ENCODE data around the gene TDRD12. TPM values are rescaled to one million over a fixed set of nuclear protein-coding genes. Genes with fewer than 3 reads are reported as not detected.
"Not testable (repeated sequence)": the region's sequence is repeated elsewhere in the genome, so short reads cannot be mapped to it uniquely, and the experiment has no call there.

TDRD12 gene
- total RNA-seq, 4 donors from 2014 or later: 0.16 to 1.3 (median 0.73) TPM

DNA sequence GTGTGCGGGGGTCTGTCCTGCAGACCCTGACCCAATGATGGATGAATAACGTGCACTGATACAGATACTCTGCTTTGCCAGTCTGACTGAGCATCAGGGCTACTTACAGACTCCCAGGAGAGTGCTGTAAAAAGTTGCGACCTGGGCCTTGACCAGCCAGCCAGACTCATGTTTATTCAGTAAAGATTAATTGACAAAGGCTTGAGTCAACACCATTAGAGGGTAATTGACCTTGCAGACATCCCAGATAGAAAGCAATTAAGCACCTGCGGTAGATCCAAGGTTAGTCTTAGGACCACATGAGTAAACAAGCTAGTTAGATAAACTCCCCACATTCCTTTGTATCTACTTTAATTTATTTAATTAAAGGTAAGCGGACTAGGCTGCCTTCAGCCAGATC lies 17.6 kb upstream of the TDRD12 start:
- intact Hi-C loops (cut with DNase I; ENCODE audit: low total_unique reads): no loop called here
- no peak overlapping the region for H3K4me3 ChIP-seq (ENCODE audit: low read depth, poor library complexity, severe bottlenecking)
- TF ChIP-seq POLR2A (IDR thresholded peaks at IDR 0.05) (no peak), CTCF (IDR thresholded peaks at IDR 0.05) (no peak)
- no peak for DNase-seq (ENCODE audit: low spot score in 2 of 2)
- WGBS, 2 donors: 79 to 89% methylated on average over 5 of the region's 5 CpGs

DNA sequence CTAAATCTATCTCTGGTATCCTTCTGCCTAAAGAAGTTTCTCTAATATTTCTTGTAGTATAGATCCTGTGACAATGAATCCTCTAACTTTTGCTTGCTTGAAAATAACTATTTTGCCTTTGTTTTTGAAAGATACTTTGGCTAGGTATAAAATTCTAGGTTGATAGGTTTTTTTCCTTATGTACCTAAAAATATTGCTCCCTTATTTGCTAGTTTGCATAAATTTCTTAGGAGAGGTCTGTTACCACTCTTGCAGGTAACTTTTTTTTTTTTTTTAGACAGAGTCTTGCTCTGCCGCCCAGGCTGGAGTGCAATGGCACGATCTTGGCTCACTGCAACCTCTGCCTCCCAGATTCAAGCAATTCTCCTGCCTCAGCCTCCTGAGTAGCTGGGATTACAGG lies 15.6 kb upstream of the TDRD12 start:
- intact Hi-C loops (cut with DNase I; ENCODE audit: low total_unique reads): not testable (repeated sequence)
- 97 to 100% methylated on average over 2 of the region's 2 CpGs for WGBS, 2 donors

DNA sequence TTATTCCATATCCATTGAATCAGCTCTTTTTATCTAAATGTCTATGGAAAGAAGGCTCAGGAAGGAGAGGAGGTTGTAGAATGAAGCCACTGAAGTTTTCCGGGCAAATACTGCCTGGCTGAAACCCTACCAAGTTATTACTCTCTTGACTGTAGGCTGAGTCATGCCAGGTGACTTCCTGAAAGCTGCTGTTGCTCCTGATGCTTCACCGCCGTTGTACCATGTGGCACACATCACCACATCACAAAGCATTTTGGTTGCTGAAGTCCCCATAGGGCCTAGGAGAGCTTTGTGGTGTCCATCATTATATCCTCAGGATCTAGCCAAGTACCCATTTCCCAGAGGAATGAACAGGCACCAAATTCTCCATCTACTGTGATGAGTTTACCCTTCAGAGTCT lies 11.1 kb upstream of the TDRD12 start:
- intact Hi-C loops (cut with DNase I; ENCODE audit: low total_unique reads): no loop called here
- peak in 1 of 2 donors; percentile 40 for DNase-seq (ENCODE audit: low spot score in 2 of 2)
- 75 to 76% methylated on average over 3 of the region's 3 CpGs for WGBS, 2 donors
- TF ChIP-seq CTCF (IDR thresholded peaks at IDR 0.05) (no peak), POLR2A (IDR thresholded peaks at IDR 0.05) (no peak)
- no peak overlapping the region for H3K4me3 ChIP-seq (ENCODE audit: low read depth, poor library complexity, severe bottlenecking)

More for the DNA sequence above, 15.6 kb upstream of the TDRD12 start:
- not testable (repeated sequence) for DNase-seq (ENCODE audit: low spot score in 2 of 2); H3K4me3 ChIP-seq (ENCODE audit: low read depth, poor library complexity, severe bottlenecking)

DNA sequence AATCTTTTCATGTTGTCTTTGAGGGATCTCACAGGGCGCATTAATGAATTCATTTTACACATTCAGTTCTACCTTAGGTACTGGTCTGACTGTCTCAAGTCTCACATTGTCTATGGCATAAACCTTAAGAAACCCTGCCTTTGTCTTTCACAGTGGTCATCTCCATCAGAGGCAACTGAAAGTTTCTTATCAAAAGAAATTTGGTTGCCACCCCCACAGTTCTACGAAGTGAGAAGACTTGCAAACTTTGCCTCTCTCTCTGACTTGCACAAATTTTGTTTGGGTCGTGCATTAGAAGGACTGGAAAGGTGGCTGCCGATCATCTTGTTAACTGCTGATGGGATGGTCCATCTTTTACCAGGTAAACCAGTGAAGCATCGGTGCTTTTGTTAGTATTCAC lies 10.5 kb upstream of the TDRD12 start:
- DNase-seq (ENCODE audit: low spot score in 2 of 2): peak in 1 of 2 donors; percentile 48
- intact Hi-C loops (cut with DNase I; ENCODE audit: low total_unique reads): no loop called here
- H3K4me3 ChIP-seq (ENCODE audit: low read depth, poor library complexity, severe bottlenecking): no peak overlapping the region
- WGBS, 2 donors: 93 to 95% methylated on average over 5 of the region's 5 CpGs
- TF ChIP-seq CTCF (IDR thresholded peaks at IDR 0.05): no peak
- TF ChIP-seq POLR2A (IDR thresholded peaks at IDR 0.05): no peak

DNA sequence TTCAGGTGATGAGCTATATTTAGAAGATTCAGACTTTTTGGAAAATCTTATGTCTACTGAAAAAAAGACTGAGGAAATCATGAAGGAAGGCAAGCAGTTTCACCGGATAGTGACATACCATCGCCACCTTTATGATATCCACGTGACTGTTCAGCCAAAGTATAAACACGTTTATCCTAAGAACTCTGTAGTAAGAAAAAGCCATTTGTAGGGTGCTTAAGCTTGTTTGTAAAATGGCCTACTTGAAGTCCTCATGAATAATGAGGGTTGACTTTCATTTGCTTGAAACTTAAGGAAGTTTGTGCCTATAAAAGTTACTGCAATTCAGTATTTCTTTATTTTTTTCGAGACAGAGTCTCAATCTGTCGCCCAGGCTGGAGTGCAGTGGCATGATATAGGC lies 7.8 kb upstream of the TDRD12 start:
- DNase-seq (ENCODE audit: low spot score in 2 of 2): no peak
- TF ChIP-seq CTCF (IDR thresholded peaks at IDR 0.05): no peak
- TF ChIP-seq POLR2A (IDR thresholded peaks at IDR 0.05): no peak
- intact Hi-C loops (cut with DNase I; ENCODE audit: low total_unique reads): no loop called here
- WGBS, 2 donors: 91 to 96% methylated on average over 6 of the region's 6 CpGs
- no peak overlapping the region for H3K4me3 ChIP-seq (ENCODE audit: low read depth, poor library complexity, severe bottlenecking)

- intact Hi-C loops (cut with DNase I; ENCODE audit: low total_unique reads); H3K4me3 ChIP-seq (ENCODE audit: low read depth, poor library complexity, severe bottlenecking): not testable (repeated sequence)
- 93 to 97% methylated on average over 7 of the region's 7 CpGs for WGBS, 2 donors
- DNase-seq (ENCODE audit: low spot score in 2 of 2): peak in 1 of 2 donors; percentile 28
Measured at GRCh38 chr19:32716203-32716602, 3.4 kb upstream of the TDRD12 start.

GRCh38 chr19:32717496-32717895 lies 2.1 kb upstream of the TDRD12 start:
- no peak overlapping the region for H3K4me3 ChIP-seq (ENCODE audit: low read depth, poor library complexity, severe bottlenecking)
- intact Hi-C loops (cut with DNase I; ENCODE audit: low total_unique reads): no loop called here
- DNase-seq (ENCODE audit: low spot score in 2 of 2): no peak
- TF ChIP-seq CTCF (IDR thresholded peaks at IDR 0.05) (no peak), POLR2A (IDR thresholded peaks at IDR 0.05) (no peak)
- WGBS, 2 donors: 71 to 79% methylated on average over 5 of the region's 5 CpGs

Measured in lower leg skin (tissue), 4 donors.